CD4-positive, CD25-positive, alpha-beta regulatory T cell (primary cell): ENCODE results near the gene TMEM214. TPM values are rescaled to one million over a fixed set of nuclear protein-coding genes. Genes with fewer than 3 reads are reported as not detected.

Experiments used
- ATAC-seq, 2 donors: fragments of 150-1000 bp; cut with Tn5 transposase; one replicate each; pipeline ENCODE4 v1.10.0; 2021; ENCODE audit warnings: low read depth in 2 of 2, moderate number of reproducible peaks in 2 of 2, moderate library complexity in 1 of 2
- DNase-seq, 3 donors: peaks; one replicate each; pipeline versions ENCODE4 v3.0.0 to v3.0.0-alpha.2; 2012 to 2022; ENCODE audit warnings: mixed read lengths in 1 of 3
- H3K27ac ChIP-seq: one replicate; pipeline ENCODE4 v1.7.0; 2013; ENCODE audit warnings: mild to moderate bottlenecking, low read length; ENCODE audit not compliant: insufficient read depth, poor library complexity, severe bottlenecking
- H3K27me3 ChIP-seq: one replicate; pipeline ENCODE4 v1.7.0; 2013; ENCODE audit warnings: low read length; ENCODE audit not compliant: control insufficient read depth, insufficient read depth
- H3K36me3 ChIP-seq: one replicate; pipeline ENCODE4 v1.7.0; 2013; ENCODE audit warnings: mild to moderate bottlenecking, low read length, moderate library complexity; ENCODE audit not compliant: control insufficient read depth, insufficient read depth
- H3K4me1 ChIP-seq: 2 replicates; pipeline ENCODE4 v1.7.0; 2013; ENCODE audit warnings: mild to moderate bottlenecking, low read length; ENCODE audit not compliant: insufficient read depth, control insufficient read depth, poor library complexity, severe bottlenecking
- H3K4me3 ChIP-seq: one replicate; pipeline ENCODE4 v1.7.0; 2013; ENCODE audit warnings: low read depth, mild to moderate bottlenecking, low read length, moderate library complexity
- H3K9me3 ChIP-seq, 2 experiments: 1 replicate in 1 of 2; 2 replicates in 1 of 2; pipeline ENCODE4 v1.7.0; 2013; ENCODE audit warnings: low read length in 2 of 2, mild to moderate bottlenecking in 1 of 2, moderate library complexity in 1 of 2; ENCODE audit not compliant: control insufficient read depth in 2 of 2
- H3K27ac Mint-ChIP-seq, 3 donors: one replicate each; pipeline ENCODE4 v1.8.0; 2020 to 2022; ENCODE audit warnings: mild to moderate bottlenecking in 3 of 3, mixed read lengths in 3 of 3, moderate library complexity in 2 of 3
- H3K27me3 Mint-ChIP-seq: one replicate; pipeline ENCODE4 v1.8.0; 2022; ENCODE audit warnings: mild to moderate bottlenecking, mixed read lengths
- H3K36me3 Mint-ChIP-seq: one replicate; pipeline ENCODE4 v1.8.0; 2020; ENCODE audit warnings: mixed read lengths
- H3K4me1 Mint-ChIP-seq, 4 donors: one replicate each; pipeline ENCODE4 v1.8.0; 2020 to 2022; ENCODE audit warnings: mixed read lengths in 4 of 4, mild to moderate bottlenecking in 1 of 4
- H3K4me3 Mint-ChIP-seq, 4 donors: one replicate each; pipeline ENCODE4 v1.8.0; 2020 to 2022; ENCODE audit warnings: mild to moderate bottlenecking in 4 of 4, mixed read lengths in 4 of 4, moderate library complexity in 3 of 4
- H3K9me3 Mint-ChIP-seq, 7 donors: one replicate each; pipeline ENCODE4 v1.8.0; 2020 to 2022; ENCODE audit warnings: mixed read lengths in 7 of 7, mild to moderate bottlenecking in 3 of 7, moderate library complexity in 2 of 7
- polyA plus RNA-seq, 4 donors: library from polyadenylated mRNA; unstranded; fragments of 300-500 nt; fragmentation: Illumina TruSeq; gene quantifications; one replicate each; pipeline ENCODE4 v1.2.3, GENCODE V29; 2021
- total RNA-seq: library from RNA; stranded (reverse); gene quantifications from one replicate; pipeline ENCODE4 v1.2.3, GENCODE V29; 2022

TMEM214 gene
- total RNA-seq (43.3 TPM), polyA plus RNA-seq (10 to 100 TPM; 17.6 to 21.9 (median 20.3) TPM)

GRCh38 chr2:27032495-27033252 lies at the start of gene TMEM214:
Gene TMEM214 (plus strand): TSS chr2:27032965. CDS start chr2:27033016, 51 bp downstream.
- peak within 1 kb of the TSS; percentile 82 for H3K4me3 ChIP-seq
- H3K27me3 ChIP-seq = no peaks in the 10 kb centered on the region
- no peaks in the 10 kb centered on the region for H3K9me3 ChIP-seq
- no peaks in the 10 kb centered on the region for H3K27me3 Mint-ChIP-seq
- DNase-seq = peak; percentile 70 to 87 (median 77)
- peak; percentile 94 to 97 for ATAC-seq
- H3K27ac Mint-ChIP-seq = peak within 1 kb of the TSS; percentile 89 to 97 (median 93)
- no peaks in the 10 kb centered on the region for H3K9me3 Mint-ChIP-seq
- H3K27ac ChIP-seq = peak within 1 kb of the TSS; percentile 73
- H3K36me3 ChIP-seq = peaks cover 25% of the 10 kb centered on the region
- peaks cover 17% of the 10 kb centered on the region for H3K4me1 ChIP-seq
- H3K4me3 Mint-ChIP-seq = peak within 1 kb of the TSS; percentile 91 to 97 (median 95)
- H3K4me1 Mint-ChIP-seq = peaks cover 9 to 59% (median 34%) of the 10 kb centered on the region in 4 donors
- peaks cover 24% of the 10 kb centered on the region for H3K36me3 Mint-ChIP-seq

GRCh38 chr2:26983746-26984145 lies 49.0 kb upstream of the TMEM214 start:
- no peak overlapping the region for H3K27ac ChIP-seq
- no peaks in the 10 kb centered on the region for H3K27me3 ChIP-seq
- no peak overlapping the region for H3K27ac Mint-ChIP-seq
- no peaks in the 10 kb centered on the region for H3K4me1 Mint-ChIP-seq
- H3K36me3 ChIP-seq = no peaks in the 10 kb centered on the region
- H3K4me1 ChIP-seq = no peaks in the 10 kb centered on the region
- H3K27me3 Mint-ChIP-seq = peaks cover 22% of the 10 kb centered on the region
- peaks cover 4% of the 10 kb centered on the region for H3K36me3 Mint-ChIP-seq
- H3K9me3 Mint-ChIP-seq = no peaks in the 10 kb centered on the region
- ATAC-seq (no peak), DNase-seq (no peak)
- H3K4me3 ChIP-seq = no peak overlapping the region
- H3K4me3 Mint-ChIP-seq = no peak overlapping the region
- H3K9me3 ChIP-seq = no peaks in the 10 kb centered on the region

- DNase-seq (no peak), ATAC-seq (no peak)
- Histone ChIP-seq H3K36me3 (no peaks in the 10 kb centered on the region), H3K27ac (no peak overlapping the region), H3K4me1 (no peaks in the 10 kb centered on the region), H3K4me3 (no peak overlapping the region), H3K9me3 (no peaks in the 10 kb centered on the region), H3K27me3 (no peaks in the 10 kb centered on the region)
- Mint-ChIP-seq H3K4me3 (no peak overlapping the region), H3K36me3 (peaks cover 4% of the 10 kb centered on the region), H3K9me3 (no peaks in the 10 kb centered on the region), H3K27ac (no peak overlapping the region), H3K27me3 (peaks cover 15% of the 10 kb centered on the region), H3K4me1 (no peaks in the 10 kb centered on the region)
Observed at GRCh38 chr2:26985807-26986206, 47.0 kb upstream of the TMEM214 start.

- DNase-seq = no peak
- Histone ChIP-seq H3K36me3 (no peaks in the 10 kb centered on the region), H3K9me3 (no peaks in the 10 kb centered on the region), H3K4me1 (no peaks in the 10 kb centered on the region), H3K27ac (no peak overlapping the region), H3K27me3 (no peaks in the 10 kb centered on the region), H3K4me3 (no peak overlapping the region)
- Mint-ChIP-seq H3K4me1 (no peaks in the 10 kb centered on the region), H3K27me3 (peaks cover 15% of the 10 kb centered on the region), H3K36me3 (peaks cover 4% of the 10 kb centered on the region), H3K27ac (no peak overlapping the region), H3K4me3 (no peak overlapping the region), H3K9me3 (no peaks in the 10 kb centered on the region)
- ATAC-seq = no peak
Observed at GRCh38 chr2:26986576-26986975, 46.2 kb upstream of the TMEM214 start.

- no peak overlapping the region for H3K4me3 Mint-ChIP-seq
- no peaks in the 10 kb centered on the region for H3K9me3 ChIP-seq
- H3K4me3 ChIP-seq = no peak overlapping the region
- H3K27me3 Mint-ChIP-seq = peaks cover 18% of the 10 kb centered on the region
- H3K4me1 ChIP-seq = no peaks in the 10 kb centered on the region
- ATAC-seq = no peak
- H3K9me3 Mint-ChIP-seq = no peaks in the 10 kb centered on the region
- no peak for DNase-seq
- H3K4me1 Mint-ChIP-seq = no peaks in the 10 kb centered on the region
- H3K27ac ChIP-seq = no peak overlapping the region
- no peak overlapping the region for H3K27ac Mint-ChIP-seq
- no peaks in the 10 kb centered on the region for H3K36me3 ChIP-seq
- no peaks in the 10 kb centered on the region for H3K27me3 ChIP-seq
- peaks cover 4% of the 10 kb centered on the region for H3K36me3 Mint-ChIP-seq
Observed at GRCh38 chr2:26988058-26988860, 44.5 kb upstream of the TMEM214 start.

- no peaks in the 10 kb centered on the region for H3K4me1 Mint-ChIP-seq
- Histone ChIP-seq H3K27me3 (peaks cover 4% of the 10 kb centered on the region), H3K4me3 (no peak overlapping the region), H3K9me3 (no peaks in the 10 kb centered on the region), H3K4me1 (no peaks in the 10 kb centered on the region), H3K27ac (no peak overlapping the region), H3K36me3 (no peaks in the 10 kb centered on the region)
- no peak overlapping the region for H3K27ac Mint-ChIP-seq
- ATAC-seq (no peak), DNase-seq (no peak)
- H3K27me3 Mint-ChIP-seq = peaks cover 18% of the 10 kb centered on the region
- H3K4me3 Mint-ChIP-seq = no peak overlapping the region
- peaks cover 4% of the 10 kb centered on the region for H3K36me3 Mint-ChIP-seq
- H3K9me3 Mint-ChIP-seq = no peaks in the 10 kb centered on the region
Observed at GRCh38 chr2:26989156-26989555, 43.6 kb upstream of the TMEM214 start.

- peaks cover 22% of the 10 kb centered on the region for H3K27me3 Mint-ChIP-seq
- no peaks in the 10 kb centered on the region for H3K36me3 ChIP-seq
- H3K4me1 ChIP-seq = no peaks in the 10 kb centered on the region
- no peak overlapping the region for H3K4me3 Mint-ChIP-seq
- no peak overlapping the region for H3K27ac ChIP-seq
- no peak overlapping the region for H3K27ac Mint-ChIP-seq
- H3K9me3 Mint-ChIP-seq = no peaks in the 10 kb centered on the region
- H3K9me3 ChIP-seq = no peaks in the 10 kb centered on the region
- no peak overlapping the region for H3K4me3 ChIP-seq
- no peaks in the 10 kb centered on the region for H3K4me1 Mint-ChIP-seq
- H3K27me3 ChIP-seq = peaks cover 4% of the 10 kb centered on the region
- ATAC-seq (no peak), DNase-seq (no peak)
- H3K36me3 Mint-ChIP-seq = peaks cover 1% of the 10 kb centered on the region
Observed at GRCh38 chr2:26991717-26992116, 41.0 kb upstream of the TMEM214 start.
